H9 (cell line): Measurements from ENCODE around the gene ACACA. TPM values are rescaled to one million over a fixed set of nuclear protein-coding genes. Genes with fewer than 3 reads are reported as not detected.

ENCODE experiments used
- DNase-seq: peaks from one replicate; pipeline ENCODE4 v3.0.0-alpha.2; 2017
- H2AFZ ChIP-seq: one replicate; pipeline ENCODE4 v1.6.1; 2013; ENCODE audit warnings: mild to moderate bottlenecking, low read length, control low read depth, moderate library complexity
- H2AK5ac ChIP-seq: 2 replicates; pipeline ENCODE4 v1.6.1; 2013; ENCODE audit warnings: low read length, control low read depth, mixed read lengths; ENCODE audit not compliant: insufficient read length
- H2BK120ac ChIP-seq: one replicate; pipeline ENCODE4 v1.6.1; 2013; ENCODE audit warnings: low read depth, mild to moderate bottlenecking, low read length, control low read depth, inconsistent platforms; ENCODE audit not compliant: poor library complexity, severe bottlenecking
- H2BK12ac ChIP-seq: 2 replicates; pipeline ENCODE4 v1.6.1; 2013; ENCODE audit warnings: low read length, control low read depth, mixed read lengths, low read depth; ENCODE audit not compliant: insufficient read length
- H2BK15ac ChIP-seq: 2 replicates; pipeline ENCODE4 v1.6.1; 2013; ENCODE audit warnings: low read depth, low read length, control low read depth
- H2BK20ac ChIP-seq: one replicate; pipeline ENCODE4 v1.6.1; 2013; ENCODE audit warnings: low read depth, mild to moderate bottlenecking, low read length, control low read depth, inconsistent platforms; ENCODE audit not compliant: poor library complexity, severe bottlenecking
- H2BK5ac ChIP-seq: 2 replicates; pipeline ENCODE4 v1.6.1; 2013; ENCODE audit warnings: low read length, control low read depth, mixed read lengths; ENCODE audit not compliant: insufficient read length
- H3K14ac ChIP-seq: 2 replicates; pipeline ENCODE4 v1.6.1; 2013; ENCODE audit warnings: low read length, control low read depth; ENCODE audit not compliant: insufficient read depth
- H3K18ac ChIP-seq: 2 replicates; pipeline ENCODE4 v1.6.1; 2013; ENCODE audit warnings: low read depth, mild to moderate bottlenecking, mixed read lengths, low read length, control low read depth; ENCODE audit not compliant: insufficient read length
- H3K23ac ChIP-seq: 2 replicates; pipeline ENCODE4 v1.6.1; 2013; ENCODE audit warnings: low read length, control low read depth, mixed read lengths, low read depth; ENCODE audit not compliant: insufficient read length
- H3K23me2 ChIP-seq: 2 replicates; pipeline ENCODE4 v1.6.1; 2013; ENCODE audit warnings: low read depth, mild to moderate bottlenecking, mixed read lengths, low read length, control low read depth; ENCODE audit not compliant: insufficient read length, poor library complexity, severe bottlenecking
- H3K27ac ChIP-seq: 2 replicates; pipeline ENCODE4 v1.5.1; 2013; ENCODE audit warnings: low read length, control low read depth, mixed read lengths, low read depth; ENCODE audit not compliant: insufficient read length
- H3K27me3 ChIP-seq: 2 replicates; pipeline ENCODE4 v1.6.1; 2013; ENCODE audit warnings: low read length, control low read depth, inconsistent platforms; ENCODE audit not compliant: insufficient read depth
- H3K4ac ChIP-seq: 2 replicates; pipeline ENCODE4 v1.6.1; 2013; ENCODE audit warnings: low read depth, mild to moderate bottlenecking, control low read depth, inconsistent platforms, low read length, moderate library complexity
- H3K4me1 ChIP-seq: 2 replicates; pipeline ENCODE4 v1.6.1; 2013; ENCODE audit warnings: low read length, control low read depth, inconsistent platforms; ENCODE audit not compliant: insufficient read depth
- H3K4me2 ChIP-seq: 2 replicates; pipeline ENCODE4 v1.6.1; 2013; ENCODE audit warnings: low read length, control low read depth, mixed read lengths; ENCODE audit not compliant: insufficient read length, insufficient read depth
- H3K56ac ChIP-seq: 2 replicates; pipeline ENCODE4 v1.6.1; 2013; ENCODE audit warnings: low read depth, mild to moderate bottlenecking, mixed read lengths, low read length, control low read depth; ENCODE audit not compliant: insufficient read length
- H3K79me1 ChIP-seq: 2 replicates; pipeline ENCODE4 v1.6.1; 2013; ENCODE audit warnings: low read depth, mild to moderate bottlenecking, moderate library complexity, low read length, control low read depth, inconsistent platforms; ENCODE audit not compliant: insufficient read depth, poor library complexity, severe bottlenecking
- H3K79me2 ChIP-seq: 2 replicates; pipeline ENCODE4 v1.6.1; 2013; ENCODE audit warnings: low read length, control low read depth, inconsistent platforms; ENCODE audit not compliant: insufficient read depth
- H3K9ac ChIP-seq: 2 replicates; pipeline ENCODE4 v1.6.1; 2013; ENCODE audit warnings: low read length, control low read depth, mixed read lengths; ENCODE audit not compliant: insufficient read length; ENCODE audit errors: extremely low read depth
- H3K9me3 ChIP-seq: one replicate; pipeline ENCODE4 v1.6.1; 2013; ENCODE audit warnings: low read depth, low read length, inconsistent platforms; ENCODE audit not compliant: control insufficient read depth
- H3T11ph ChIP-seq: one replicate; pipeline ENCODE4 v1.6.1; 2013; ENCODE audit warnings: mild to moderate bottlenecking, low read length, control low read depth, inconsistent platforms
- H4K20me1 ChIP-seq: one replicate; pipeline ENCODE4 v1.6.1; 2013; ENCODE audit not compliant: control insufficient read depth, insufficient read length, insufficient read depth
- H4K5ac ChIP-seq: 2 replicates; pipeline ENCODE4 v1.6.1; 2013; ENCODE audit warnings: low read depth, mild to moderate bottlenecking, mixed read lengths, low read length, control low read depth; ENCODE audit not compliant: insufficient read length
- H4K8ac ChIP-seq: replicated peaks from 2 replicates; pipeline ENCODE4 v1.6.1; 2013; ENCODE audit warnings: low read length, control low read depth, mixed read lengths, low read depth; ENCODE audit not compliant: insufficient read length
- H4K91ac ChIP-seq: 2 replicates; pipeline ENCODE4 v1.6.1; 2013; ENCODE audit warnings: low read depth, mild to moderate bottlenecking, moderate library complexity, mixed read lengths, low read length, control low read depth; ENCODE audit not compliant: insufficient read length
- H3K27ac Mint-ChIP-seq, 3 experiments: 2 replicates in 2 of 3; 3 replicates in 1 of 3; pipeline ENCODE4 v1.8.0; 2020 to 2021; ENCODE audit warnings: mixed read lengths in 3 of 3, mild to moderate bottlenecking in 1 of 3, moderate library complexity in 1 of 3
- H3K27me3 Mint-ChIP-seq: 2 replicates; pipeline ENCODE4 v1.8.0; 2021; ENCODE audit warnings: low read depth, mild to moderate bottlenecking, moderate library complexity, mixed read lengths
- H3K36me3 Mint-ChIP-seq, 3 experiments: 2 replicates in 2 of 3; 3 replicates in 1 of 3; pipeline ENCODE4 v1.8.0; 2020 to 2021; ENCODE audit warnings: low read depth in 3 of 3, mixed read lengths in 3 of 3; ENCODE audit not compliant: insufficient read depth in 1 of 3
- H3K4me1 Mint-ChIP-seq, 2 experiments: 2 replicates each; pipeline ENCODE4 v1.8.0; 2020; ENCODE audit warnings: mixed read lengths in 2 of 2
- H3K4me3 Mint-ChIP-seq, 2 experiments: 2 replicates in 1 of 2; 3 replicates in 1 of 2; pipeline ENCODE4 v1.8.0; 2020 to 2021; ENCODE audit warnings: mild to moderate bottlenecking in 2 of 2, mixed read lengths in 2 of 2, moderate library complexity in 1 of 2
- H3K9me3 Mint-ChIP-seq, 2 experiments: 2 replicates in 1 of 2; 3 replicates in 1 of 2; pipeline ENCODE4 v1.8.0; 2020; ENCODE audit warnings: mild to moderate bottlenecking in 2 of 2, mixed read lengths in 2 of 2, moderate library complexity in 1 of 2
- WGBS: extraction: QIAGEN DNeasy Blood & Tissue Kit; methylation state at CpG from one replicate; pipeline ENCODE4 v1.1.7; 2013; ENCODE audit warnings: missing lambda C conversion rate, low lambda C conversion rate, mixed read lengths; ENCODE audit not compliant: insufficient read length; ENCODE audit errors: extremely low coverage; 5-methylcytosine and 5-hydroxymethylcytosine counted together
- total RNA-seq: library from RNA; stranded (reverse); gene quantifications from 2 replicates; pipeline ENCODE4 v1.2.1, GENCODE V29; 2021
- TF ChIP-seq, protein P1 (sequence below): fragments of 200-600 bp; sonication (generic); conservative IDR thresholded peaks from 3 replicates; pipeline ENCODE4 v1.8.0; 2021; ENCODE audit warnings: antibody characterized with exemption, mild to moderate bottlenecking

The ACACA gene
- total RNA-seq, 1 experiment from 2014 or later = 135 TPM

DNA sequence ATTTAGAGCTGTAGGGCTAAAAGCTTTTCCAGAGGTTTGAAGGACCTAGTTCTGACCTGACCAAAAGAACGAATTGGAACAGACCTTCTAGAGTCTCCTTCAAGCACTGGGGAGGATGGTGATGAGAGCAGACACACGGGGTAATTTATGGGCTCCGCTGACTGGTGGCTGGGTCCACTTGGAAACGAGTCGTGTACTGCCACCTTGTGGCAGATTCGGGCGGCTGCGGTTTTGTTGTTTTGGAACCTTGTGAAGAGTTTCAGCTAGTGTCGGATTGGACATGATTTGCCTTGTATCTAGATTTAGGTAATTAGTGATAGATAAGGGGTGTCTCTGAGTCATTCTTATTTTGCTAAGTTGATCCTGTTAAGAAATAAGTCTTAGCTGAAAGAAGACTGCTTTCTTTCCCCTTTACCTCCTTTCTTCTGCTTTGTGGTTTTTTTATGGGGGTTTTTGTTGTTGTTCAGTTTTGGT is 359.0 kb downstream of the ACACA start:
- WGBS = no CpG with 5 or more reads among the region's 9 CpGs
- H2BK20ac ChIP-seq = no peak overlapping the region
- H4K5ac ChIP-seq = no peak overlapping the region
- no peak overlapping the region for H3K56ac ChIP-seq
- Mint-ChIP-seq H3K4me1 (peaks cover 56 to 58% of the 10 kb centered on the region in 2 experiments), H3K36me3 (peaks cover 2 to 13% (median 6%) of the 10 kb centered on the region in 3 experiments; a peak in 5 of 7 replicates), H3K4me3 (no peak overlapping the region; a peak in 1 of 5 replicates), H3K27me3 (no peaks in the 10 kb centered on the region; the same call in 1 of the 2 replicates), H3K27ac (peak overlapping the region in 1 of 3 experiments; percentile 46; a peak in 2 of 7 replicates), H3K9me3 (no peaks in the 10 kb centered on the region; a peak in 1 of 5 replicates)
- no peak overlapping the region for H4K8ac ChIP-seq
- H4K20me1 ChIP-seq = peaks cover 3% of the 10 kb centered on the region
- H3K79me1 ChIP-seq = no peaks in the 10 kb centered on the region
- H2BK5ac ChIP-seq = no peak overlapping the region
- no peak overlapping the region for H3K4ac ChIP-seq
- no peak overlapping the region for H4K91ac ChIP-seq
- no peaks in the 10 kb centered on the region for H3K27me3 ChIP-seq
- H3K23me2 ChIP-seq = no peaks in the 10 kb centered on the region
- no peak overlapping the region for H3K18ac ChIP-seq
- no peak overlapping the region for H2BK15ac ChIP-seq
- DNase-seq = peak; percentile 94
- no peaks in the 10 kb centered on the region for H3K79me2 ChIP-seq
- TF ChIP-seq, protein P1, sequence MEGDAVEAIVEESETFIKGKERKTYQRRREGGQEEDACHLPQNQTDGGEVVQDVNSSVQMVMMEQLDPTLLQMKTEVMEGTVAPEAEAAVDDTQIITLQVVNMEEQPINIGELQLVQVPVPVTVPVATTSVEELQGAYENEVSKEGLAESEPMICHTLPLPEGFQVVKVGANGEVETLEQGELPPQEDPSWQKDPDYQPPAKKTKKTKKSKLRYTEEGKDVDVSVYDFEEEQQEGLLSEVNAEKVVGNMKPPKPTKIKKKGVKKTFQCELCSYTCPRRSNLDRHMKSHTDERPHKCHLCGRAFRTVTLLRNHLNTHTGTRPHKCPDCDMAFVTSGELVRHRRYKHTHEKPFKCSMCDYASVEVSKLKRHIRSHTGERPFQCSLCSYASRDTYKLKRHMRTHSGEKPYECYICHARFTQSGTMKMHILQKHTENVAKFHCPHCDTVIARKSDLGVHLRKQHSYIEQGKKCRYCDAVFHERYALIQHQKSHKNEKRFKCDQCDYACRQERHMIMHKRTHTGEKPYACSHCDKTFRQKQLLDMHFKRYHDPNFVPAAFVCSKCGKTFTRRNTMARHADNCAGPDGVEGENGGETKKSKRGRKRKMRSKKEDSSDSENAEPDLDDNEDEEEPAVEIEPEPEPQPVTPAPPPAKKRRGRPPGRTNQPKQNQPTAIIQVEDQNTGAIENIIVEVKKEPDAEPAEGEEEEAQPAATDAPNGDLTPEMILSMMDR = peak; percentile 95
- no peak overlapping the region for H3K27ac ChIP-seq
- H3K9ac ChIP-seq = no peak overlapping the region
- peaks cover 16% of the 10 kb centered on the region for H3K4me1 ChIP-seq
- no peak overlapping the region for H3K14ac ChIP-seq
- no peak overlapping the region for H3K4me2 ChIP-seq
- H2BK120ac ChIP-seq = no peak overlapping the region
- H3K9me3 ChIP-seq = no peaks in the 10 kb centered on the region
- H3T11ph ChIP-seq = no peak overlapping the region
- H2AK5ac ChIP-seq = no peak overlapping the region
- no peak overlapping the region for H2BK12ac ChIP-seq
- H3K23ac ChIP-seq = no peak overlapping the region
- no peak overlapping the region for H2AFZ ChIP-seq
